ENCODE measurements around the gene DCST1. TPM values are rescaled to one million over a fixed set of nuclear protein-coding genes. Genes with fewer than 3 reads are reported as not detected.
A peak's percentile ranks its signal among the peaks of the same experiment; 100 is the strongest.

DCST1 gene
- total RNA-seq, 1 donor from 2014 or later: not detected

GRCh38 chr1:155062151-155062686 lies 28.6 kb downstream of the DCST1 start:
- Mint-ChIP-seq H3K27ac (no peak overlapping the region), H3K27me3 (ENCODE audit: insufficient read depth) (no peaks in the 10 kb centered on the region), H3K9me3 (no peaks in the 10 kb centered on the region), H3K4me1 (ENCODE audit: low read depth) (peaks cover 31% of the 10 kb centered on the region), H3K4me3 (no peak overlapping the region), H3K36me3 (ENCODE audit: low read depth) (peaks cover 8% of the 10 kb centered on the region)
- DNase-seq (ENCODE audit: low spot score): no peak
- intact Hi-C loops (cut with micrococcal nuclease): loop anchor here (2.0 to 5.0 kb wide), 3 partner anchors 73 to 503 kb away; partner anchors contain the start of genes ADAR, SLC50A1 and UBE2Q1

- intact Hi-C loops (cut with micrococcal nuclease): loop anchor here (1.0 to 5.0 kb wide), 8 partner anchors 8 to 504 kb away; partner anchors contain the start of genes ADAR, KRTCAP2, SLC50A1 and TRIM46
- no peaks in the 10 kb centered on the region for H3K9me3 Mint-ChIP-seq
- peak; percentile 67 for DNase-seq (ENCODE audit: low spot score)
- no peaks in the 10 kb centered on the region for H3K27me3 Mint-ChIP-seq (ENCODE audit: insufficient read depth)
- peaks cover 31% of the 10 kb centered on the region for H3K4me1 Mint-ChIP-seq (ENCODE audit: low read depth)
- H3K36me3 Mint-ChIP-seq (ENCODE audit: low read depth): peaks cover 8% of the 10 kb centered on the region
- no peak overlapping the region for H3K27ac Mint-ChIP-seq
- H3K4me3 Mint-ChIP-seq: peak overlapping the region; percentile 87
Measured at GRCh38 chr1:155062702-155063411, 29.2 kb downstream of the DCST1 start.

- peak within 1 kb of the TSS; percentile 79 for H3K27ac Mint-ChIP-seq
- intact Hi-C loops (cut with micrococcal nuclease): loop anchor here (1.0 to 5.0 kb wide), 9 partner anchors 8 to 505 kb away; partner anchors contain the start of genes ADAR, EFNA3, KRTCAP2 and SLC50A1
- H3K9me3 Mint-ChIP-seq: no peaks in the 10 kb centered on the region
- peaks cover 8% of the 10 kb centered on the region for H3K36me3 Mint-ChIP-seq (ENCODE audit: low read depth)
- no peaks in the 10 kb centered on the region for H3K27me3 Mint-ChIP-seq (ENCODE audit: insufficient read depth)
- H3K4me1 Mint-ChIP-seq (ENCODE audit: low read depth): peaks cover 31% of the 10 kb centered on the region
- peak within 1 kb of the TSS; percentile 93 for H3K4me3 Mint-ChIP-seq
- peak; percentile 83 for DNase-seq (ENCODE audit: low spot score)
Measured at GRCh38 chr1:155063550-155064110, 30.0 kb downstream of the DCST1 start, which contains the start of gene EFNA4. EFNA4 (plus strand) TSS chr1:155063740; CDS start chr1:155063824, 84 bp downstream.

- no peak for DNase-seq (ENCODE audit: low spot score)
- intact Hi-C loops (cut with micrococcal nuclease): loop anchor here (1.0 to 5.0 kb wide), 2 partner anchors 14 to 457 kb away; partner anchors contain the start of genes ADAR and EFNA3
- Mint-ChIP-seq H3K36me3 (ENCODE audit: low read depth) (peaks cover 10% of the 10 kb centered on the region), H3K27me3 (ENCODE audit: insufficient read depth) (no peaks in the 10 kb centered on the region), H3K27ac (peak overlapping the region; percentile 79), H3K4me3 (peak overlapping the region; percentile 93), H3K9me3 (no peaks in the 10 kb centered on the region), H3K4me1 (ENCODE audit: low read depth) (peaks cover 31% of the 10 kb centered on the region)
Measured at GRCh38 chr1:155064111-155064831, 30.6 kb downstream of the DCST1 start.

GRCh38 chr1:155064832-155065429 lies 31.3 kb downstream of the DCST1 start:
- no peaks in the 10 kb centered on the region for H3K9me3 Mint-ChIP-seq
- peaks cover 31% of the 10 kb centered on the region for H3K4me1 Mint-ChIP-seq (ENCODE audit: low read depth)
- H3K27ac Mint-ChIP-seq: no peak overlapping the region
- peak overlapping the region; percentile 93 for H3K4me3 Mint-ChIP-seq
- H3K27me3 Mint-ChIP-seq (ENCODE audit: insufficient read depth): no peaks in the 10 kb centered on the region
- no peak for DNase-seq (ENCODE audit: low spot score)
- intact Hi-C loops (cut with micrococcal nuclease): loop anchor here (1.0 to 5.0 kb wide), 2 partner anchors 13 to 458 kb away; partner anchors contain the start of genes ADAR and EFNA3
- peaks cover 10% of the 10 kb centered on the region for H3K36me3 Mint-ChIP-seq (ENCODE audit: low read depth)

GRCh38 chr1:155066777-155067176 lies 33.2 kb downstream of the DCST1 start:
- H3K4me3 Mint-ChIP-seq: no peak overlapping the region
- H3K36me3 Mint-ChIP-seq (ENCODE audit: low read depth): peaks cover 7% of the 10 kb centered on the region
- H3K27ac Mint-ChIP-seq: no peak overlapping the region
- DNase-seq (ENCODE audit: low spot score): no peak
- intact Hi-C loops (cut with micrococcal nuclease): no loop called here
- H3K9me3 Mint-ChIP-seq: no peaks in the 10 kb centered on the region
- H3K27me3 Mint-ChIP-seq (ENCODE audit: insufficient read depth): no peaks in the 10 kb centered on the region
- peaks cover 29% of the 10 kb centered on the region for H3K4me1 Mint-ChIP-seq (ENCODE audit: low read depth)

GRCh38 chr1:155068599-155068998 lies 35.0 kb downstream of the DCST1 start:
- Mint-ChIP-seq H3K9me3 (no peaks in the 10 kb centered on the region), H3K4me1 (ENCODE audit: low read depth) (peaks cover 28% of the 10 kb centered on the region), H3K27ac (peak overlapping the region; percentile 42), H3K36me3 (ENCODE audit: low read depth) (peaks cover 7% of the 10 kb centered on the region), H3K4me3 (no peak overlapping the region), H3K27me3 (ENCODE audit: insufficient read depth) (peaks cover 2% of the 10 kb centered on the region)
- DNase-seq (ENCODE audit: low spot score): no peak
- intact Hi-C loops (cut with micrococcal nuclease): no loop called here

- H3K27me3 Mint-ChIP-seq (ENCODE audit: insufficient read depth): peaks cover 2% of the 10 kb centered on the region
- H3K9me3 Mint-ChIP-seq: no peaks in the 10 kb centered on the region
- H3K4me1 Mint-ChIP-seq (ENCODE audit: low read depth): peaks cover 26% of the 10 kb centered on the region
- no peak for DNase-seq (ENCODE audit: low spot score)
- intact Hi-C loops (cut with micrococcal nuclease): no loop called here
- H3K36me3 Mint-ChIP-seq (ENCODE audit: low read depth): peaks cover 7% of the 10 kb centered on the region
- H3K4me3 Mint-ChIP-seq: no peak overlapping the region
- no peak overlapping the region for H3K27ac Mint-ChIP-seq
Measured at GRCh38 chr1:155069551-155070157, 36.0 kb downstream of the DCST1 start.

GRCh38 chr1:155070158-155070621 lies 36.6 kb downstream of the DCST1 start:
- Mint-ChIP-seq H3K27ac (no peak overlapping the region), H3K36me3 (ENCODE audit: low read depth) (peaks cover 7% of the 10 kb centered on the region), H3K4me1 (ENCODE audit: low read depth) (peaks cover 20% of the 10 kb centered on the region), H3K4me3 (no peak overlapping the region), H3K9me3 (no peaks in the 10 kb centered on the region), H3K27me3 (ENCODE audit: insufficient read depth) (peaks cover 2% of the 10 kb centered on the region)
- no peak for DNase-seq (ENCODE audit: low spot score)
- intact Hi-C loops (cut with micrococcal nuclease): no loop called here

GRCh38 chr1:155070721-155071569 lies 37.3 kb downstream of the DCST1 start:
- Mint-ChIP-seq H3K4me3 (peak overlapping the region; percentile 29), H3K27ac (no peak overlapping the region), H3K4me1 (ENCODE audit: low read depth) (peaks cover 20% of the 10 kb centered on the region), H3K36me3 (ENCODE audit: low read depth) (peaks cover 7% of the 10 kb centered on the region), H3K9me3 (no peaks in the 10 kb centered on the region), H3K27me3 (ENCODE audit: insufficient read depth) (peaks cover 2% of the 10 kb centered on the region)
- DNase-seq (ENCODE audit: low spot score): peak; percentile 66
- intact Hi-C loops (cut with micrococcal nuclease): loop anchor here (1.0 kb wide), 2 partner anchors 8 to 10 kb away; partner anchors contain the start of gene EFNA4

- intact Hi-C loops (cut with micrococcal nuclease): loop anchor here (1.0 kb wide), 2 partner anchors 8 to 10 kb away; partner anchors contain the start of gene EFNA4
- no peak overlapping the region for H3K27ac Mint-ChIP-seq
- H3K27me3 Mint-ChIP-seq (ENCODE audit: insufficient read depth): peaks cover 2% of the 10 kb centered on the region
- H3K36me3 Mint-ChIP-seq (ENCODE audit: low read depth): peaks cover 6% of the 10 kb centered on the region
- no peak for DNase-seq (ENCODE audit: low spot score)
- H3K4me3 Mint-ChIP-seq: peak overlapping the region; percentile 29
- H3K9me3 Mint-ChIP-seq: no peaks in the 10 kb centered on the region
- peaks cover 20% of the 10 kb centered on the region for H3K4me1 Mint-ChIP-seq (ENCODE audit: low read depth)
Measured at GRCh38 chr1:155071701-155072100, 38.1 kb downstream of the DCST1 start.
